HUES64 (cell line): Measurements from ENCODE around the gene RUFY3.

Source experiments
- H3K27ac ChIP-seq: 2 replicates; pipeline ENCODE4 v1.7.0; 2013; ENCODE audit warnings: low read depth, low read length, inconsistent platforms
- H3K27me3 ChIP-seq: 2 replicates; pipeline ENCODE4 v1.6.1; 2013; ENCODE audit warnings: mild to moderate bottlenecking, low read length; ENCODE audit not compliant: insufficient read depth
- H3K36me3 ChIP-seq: 2 replicates; pipeline ENCODE4 v1.6.1; 2013; ENCODE audit warnings: mild to moderate bottlenecking, low read length; ENCODE audit not compliant: insufficient read depth
- H3K4me1 ChIP-seq: 2 replicates; pipeline ENCODE4 v1.6.1; 2013; ENCODE audit warnings: mild to moderate bottlenecking, low read length, moderate library complexity; ENCODE audit not compliant: insufficient read depth
- H3K4me3 ChIP-seq: 2 replicates; pipeline ENCODE4 v1.5.1; 2013; ENCODE audit warnings: mild to moderate bottlenecking, low read length, moderate library complexity
- H3K9ac ChIP-seq: 2 replicates; pipeline ENCODE4 v1.6.1; 2013; ENCODE audit warnings: mild to moderate bottlenecking, low read depth, low read length
- H3K9me3 ChIP-seq: 2 replicates; pipeline ENCODE4 v1.6.1; 2013; ENCODE audit warnings: low read depth, low read length; ENCODE audit not compliant: insufficient read depth
- WGBS: fragments of 150-250, 120-280 bp; methylation state at CpG from one replicate; pipeline ENCODE4 v1.1.7; 2013; ENCODE audit warnings: missing lambda C conversion rate; 5-methylcytosine and 5-hydroxymethylcytosine counted together

Gene RUFY3

DNA sequence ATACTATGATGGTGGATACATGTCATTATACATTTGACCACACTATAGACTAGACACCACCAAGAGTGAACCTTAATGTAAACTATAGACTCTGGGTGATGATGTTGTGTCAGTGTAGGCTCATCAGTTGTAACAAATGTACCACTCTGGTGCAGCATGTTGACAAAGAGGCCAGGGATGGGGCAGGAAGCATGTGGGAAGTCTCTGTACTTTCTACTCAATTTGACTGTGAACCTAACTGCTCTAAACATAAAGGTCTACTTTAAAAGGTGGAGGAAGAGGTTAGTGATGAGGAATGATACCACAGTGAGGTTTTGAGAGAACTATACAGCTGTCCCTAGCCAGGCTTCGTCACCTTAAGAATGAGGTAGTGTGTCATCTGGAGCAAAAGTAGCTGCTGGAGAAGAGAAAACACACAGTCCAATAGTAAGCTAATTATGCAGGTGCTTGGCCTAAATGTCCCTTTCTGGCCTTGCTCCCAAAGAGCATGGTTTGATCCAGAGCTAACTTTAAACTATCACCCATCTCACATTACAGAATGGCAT lies 79.6 kb downstream of the RUFY3 start:
- Histone ChIP-seq H3K27ac (no peak overlapping the region), H3K36me3 (peaks cover 7% of the 10 kb centered on the region; the same call in 1 of the 2 replicates), H3K4me1 (no peaks in the 10 kb centered on the region), H3K9ac (no peak overlapping the region), H3K27me3 (no peaks in the 10 kb centered on the region), H3K4me3 (no peak overlapping the region), H3K9me3 (no peaks in the 10 kb centered on the region)
- 90% methylated on average over 1 of the region's 1 CpG for WGBS

DNA sequence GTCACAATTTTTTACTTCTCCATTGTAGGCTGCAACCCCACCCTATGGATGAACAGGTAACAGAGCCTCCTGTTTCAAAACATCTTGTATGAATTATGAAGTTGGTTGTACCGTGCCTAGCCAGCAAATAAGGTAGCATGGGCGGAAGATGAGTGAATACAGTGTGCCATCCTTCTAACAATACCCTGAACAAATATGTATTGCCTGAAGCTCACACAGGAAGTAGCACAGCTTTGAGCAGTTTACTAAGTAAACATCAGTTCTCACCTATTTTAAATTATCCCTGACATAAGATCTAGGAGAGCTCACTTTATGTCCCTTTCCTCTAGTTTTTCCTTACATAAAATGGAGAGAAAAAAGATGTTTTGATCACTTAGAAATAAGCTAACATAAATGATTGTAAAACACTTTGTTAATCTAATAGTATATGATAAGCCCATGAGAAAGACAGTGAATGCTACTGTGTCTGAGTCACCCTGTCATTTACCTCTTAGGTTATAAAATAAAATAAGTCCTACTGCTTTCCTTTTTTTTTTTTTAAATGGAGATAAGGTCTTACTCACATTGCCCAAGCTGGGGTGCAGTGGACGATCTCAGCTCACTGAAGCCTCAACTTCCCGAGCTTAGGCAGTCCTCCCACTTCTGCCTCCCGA lies 81.3 kb downstream of the RUFY3 start:
- no peak overlapping the region for H3K9ac ChIP-seq
- no peaks in the 10 kb centered on the region for H3K27me3 ChIP-seq
- H3K9me3 ChIP-seq: no peaks in the 10 kb centered on the region
- H3K36me3 ChIP-seq: peaks cover 5% of the 10 kb centered on the region; the same call in 1 of the 2 replicates
- no peak overlapping the region for H3K4me3 ChIP-seq
- WGBS: 93% methylated on average over 5 of the region's 5 CpGs
- H3K27ac ChIP-seq: no peak overlapping the region
- no peaks in the 10 kb centered on the region for H3K4me1 ChIP-seq

DNA sequence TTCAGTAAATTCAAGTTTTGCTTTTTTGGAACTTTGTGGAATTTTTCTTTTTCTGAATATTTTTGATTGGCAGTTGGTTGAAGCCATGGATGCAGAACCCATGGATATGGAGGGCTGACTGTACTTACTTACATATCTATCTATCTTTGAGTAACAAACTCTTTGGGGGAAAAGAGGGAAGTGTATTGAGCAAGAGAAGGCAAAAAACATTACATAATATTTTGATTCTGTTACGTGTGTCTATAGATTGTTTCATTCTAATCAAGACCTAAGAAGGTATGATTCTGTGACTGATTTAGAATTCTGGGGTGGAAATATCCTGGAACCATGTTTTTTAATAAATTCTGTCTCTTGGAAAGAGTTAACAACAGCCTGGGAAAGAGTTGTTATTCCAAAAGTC lies 86.4 kb downstream of the RUFY3 start:
- Histone ChIP-seq H3K27ac (no peak overlapping the region), H3K27me3 (no peaks in the 10 kb centered on the region), H3K9me3 (no peaks in the 10 kb centered on the region), H3K9ac (no peak overlapping the region), H3K4me1 (no peaks in the 10 kb centered on the region), H3K36me3 (0 out of 2 replicates have a peak, but pooled peaks cover 2% of the 10 kb centered on the region), H3K4me3 (no peak overlapping the region)
- WGBS: 100% methylated on average over 1 of the region's 1 CpG

DNA sequence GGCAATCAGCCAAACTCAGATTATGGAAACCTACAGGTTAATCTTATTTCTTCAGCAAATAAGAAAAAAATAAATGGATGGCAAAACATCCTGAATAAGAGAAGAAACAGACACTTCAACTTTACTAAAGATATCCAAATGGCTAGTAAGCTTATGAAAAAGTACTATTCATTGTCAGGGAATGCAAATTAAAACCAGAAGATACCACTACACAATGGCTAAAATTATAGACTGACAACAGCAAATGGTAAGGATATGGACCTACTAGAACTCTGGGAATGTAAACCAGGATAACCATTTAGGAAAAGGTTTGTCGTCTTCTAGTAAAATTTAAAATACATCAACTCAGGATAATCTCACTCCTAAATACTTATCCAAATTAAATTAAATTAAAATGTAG lies 93.6 kb downstream of the RUFY3 start:
- no peaks in the 10 kb centered on the region for H3K4me1 ChIP-seq
- no peak overlapping the region for H3K4me3 ChIP-seq
- no peak overlapping the region for H3K27ac ChIP-seq
- peaks cover 22% of the 10 kb centered on the region for H3K36me3 ChIP-seq
- H3K9ac ChIP-seq: no peak overlapping the region
- H3K27me3 ChIP-seq: no peaks in the 10 kb centered on the region
- WGBS: no CpG with 5 or more reads among the region's 1 CpG
- no peaks in the 10 kb centered on the region for H3K9me3 ChIP-seq

DNA sequence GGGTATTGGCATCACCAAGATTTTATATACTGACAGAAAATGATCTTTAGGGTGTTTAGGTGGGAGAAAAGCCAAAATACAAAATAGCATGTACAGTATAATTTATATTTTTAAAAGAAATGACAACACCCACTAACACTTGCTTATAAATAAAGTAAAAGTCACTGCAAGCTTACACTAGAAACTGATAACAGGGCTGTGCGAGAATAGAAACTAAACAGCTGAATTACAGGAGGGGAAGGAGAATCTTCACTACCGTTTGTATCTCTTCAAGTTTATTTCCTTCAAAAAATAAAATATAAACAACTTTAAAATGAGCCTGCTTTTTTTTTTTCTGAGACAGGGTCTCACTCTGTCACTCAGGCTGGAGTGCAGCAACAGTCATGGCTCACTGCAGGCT lies 95.1 kb downstream of the RUFY3 start:
- no peaks in the 10 kb centered on the region for H3K4me1 ChIP-seq
- H3K27me3 ChIP-seq: no peaks in the 10 kb centered on the region
- no peak overlapping the region for H3K9ac ChIP-seq
- H3K9me3 ChIP-seq: no peaks in the 10 kb centered on the region
- 100% methylated on average over 1 of the region's 2 CpGs for WGBS
- peaks cover 37% of the 10 kb centered on the region for H3K36me3 ChIP-seq
- H3K27ac ChIP-seq: no peak overlapping the region
- no peak overlapping the region for H3K4me3 ChIP-seq

DNA sequence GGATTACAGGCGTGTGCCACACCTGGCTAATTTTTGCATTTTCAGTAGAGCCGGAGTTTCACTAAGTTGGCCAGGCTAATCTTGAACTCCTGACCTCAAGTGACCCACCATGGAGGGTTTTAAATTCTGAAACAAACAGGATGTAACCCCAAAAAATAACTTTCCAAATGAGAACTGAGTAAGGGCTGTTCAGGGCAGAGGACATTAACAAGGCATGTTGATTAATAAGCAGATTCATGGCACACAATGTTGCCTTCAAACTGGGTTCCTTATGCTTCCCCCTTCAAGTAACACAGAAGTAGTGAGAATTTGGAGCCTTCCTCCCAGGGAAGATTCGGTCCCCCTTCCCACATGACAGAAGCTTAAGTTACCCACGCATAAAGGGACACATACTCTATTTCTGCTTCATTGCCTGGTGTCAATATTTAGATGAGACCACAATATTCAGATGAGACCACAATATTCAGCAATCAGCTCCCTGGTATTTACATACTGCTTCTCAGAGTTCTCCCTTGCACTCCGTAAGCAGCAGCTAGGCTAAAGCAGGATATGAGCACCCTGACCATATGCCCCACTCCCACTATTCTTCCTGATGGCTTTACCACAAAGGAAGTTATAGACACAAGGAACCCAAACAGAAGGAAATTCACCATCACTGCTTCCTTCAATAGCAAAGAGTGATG lies 96.5 kb downstream of the RUFY3 start:
- no peaks in the 10 kb centered on the region for H3K27me3 ChIP-seq
- WGBS: 93% methylated on average over 5 of the region's 5 CpGs
- H3K9me3 ChIP-seq: no peaks in the 10 kb centered on the region
- H3K9ac ChIP-seq: no peak overlapping the region
- no peak overlapping the region for H3K27ac ChIP-seq
- H3K4me3 ChIP-seq: no peak overlapping the region
- peaks cover 49% of the 10 kb centered on the region for H3K36me3 ChIP-seq
- H3K4me1 ChIP-seq: no peaks in the 10 kb centered on the region

DNA sequence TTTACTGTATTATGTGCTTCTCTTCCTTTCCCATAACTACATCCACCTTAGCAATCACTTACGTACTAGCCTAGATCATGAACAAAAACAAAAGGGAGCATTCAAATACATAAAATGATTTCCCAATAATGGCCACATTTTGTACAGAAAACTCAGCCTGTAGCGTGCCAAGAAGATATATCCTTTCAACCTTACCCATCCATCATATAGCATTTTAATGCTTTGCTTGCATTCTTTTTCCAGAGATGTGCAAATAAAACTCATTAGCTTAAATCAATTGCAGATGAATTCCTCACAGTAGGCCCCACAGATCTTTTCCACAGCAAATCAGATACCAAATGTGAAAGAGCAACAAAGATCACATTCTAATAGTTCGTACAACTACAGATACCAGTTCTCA lies 97.2 kb downstream of the RUFY3 start:
- H3K27ac ChIP-seq: no peak overlapping the region
- H3K36me3 ChIP-seq: peaks cover 55% of the 10 kb centered on the region
- 98% methylated on average over 3 of the region's 3 CpGs for WGBS
- no peak overlapping the region for H3K4me3 ChIP-seq
- no peaks in the 10 kb centered on the region for H3K27me3 ChIP-seq
- no peaks in the 10 kb centered on the region for H3K9me3 ChIP-seq
- H3K4me1 ChIP-seq: no peaks in the 10 kb centered on the region
- H3K9ac ChIP-seq: no peak overlapping the region

DNA sequence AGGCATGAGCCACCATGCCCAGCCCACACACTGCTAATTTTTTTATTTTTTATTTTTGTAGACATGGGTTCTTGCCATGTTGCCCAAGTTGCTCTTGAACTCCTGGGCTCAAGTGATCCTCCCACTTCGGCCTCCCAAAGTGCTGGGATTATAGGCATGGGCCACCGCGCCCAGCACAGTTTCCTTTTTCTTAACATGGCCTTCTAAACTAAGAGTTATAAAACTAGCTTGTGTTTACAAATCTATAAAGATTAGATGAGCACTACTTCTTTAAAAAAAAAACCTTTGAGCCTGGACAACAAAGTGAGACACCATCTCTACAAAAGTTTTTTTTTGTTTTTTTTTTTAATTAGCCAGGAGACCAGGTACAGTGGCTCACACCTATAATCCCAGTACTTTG lies 107.3 kb downstream of the RUFY3 start:
- H3K36me3 ChIP-seq: peaks cover 95% of the 10 kb centered on the region
- no peak overlapping the region for H3K27ac ChIP-seq
- no peaks in the 10 kb centered on the region for H3K27me3 ChIP-seq
- H3K9ac ChIP-seq: no peak overlapping the region
- no peaks in the 10 kb centered on the region for H3K9me3 ChIP-seq
- no peak overlapping the region for H3K4me3 ChIP-seq
- H3K4me1 ChIP-seq: no peaks in the 10 kb centered on the region
- 99% methylated on average over 3 of the region's 3 CpGs for WGBS

DNA sequence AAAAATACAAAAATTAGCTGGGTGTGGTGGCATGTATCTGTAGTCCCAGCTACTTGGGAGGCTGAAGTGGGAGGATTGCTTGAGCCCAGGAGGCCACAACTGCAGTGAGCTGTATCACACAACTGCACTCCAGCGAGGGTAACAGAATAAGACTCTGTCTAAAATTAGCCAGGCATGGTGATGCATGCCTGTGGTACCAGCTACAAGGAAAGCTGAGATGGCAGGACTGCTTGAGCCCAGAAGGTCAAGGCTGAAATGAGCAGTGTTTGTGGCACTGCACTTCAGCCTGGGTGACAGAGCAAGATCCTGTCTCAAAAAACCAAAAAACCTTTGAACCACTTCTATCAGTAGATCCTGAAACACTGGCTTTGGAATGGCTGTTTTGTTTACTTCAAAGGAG lies 107.7 kb downstream of the RUFY3 start:
- Histone ChIP-seq H3K4me3 (no peak overlapping the region), H3K27ac (no peak overlapping the region), H3K27me3 (no peaks in the 10 kb centered on the region), H3K9me3 (no peaks in the 10 kb centered on the region), H3K4me1 (no peaks in the 10 kb centered on the region), H3K36me3 (peaks cover 95% of the 10 kb centered on the region), H3K9ac (no peak overlapping the region)
- 92% methylated on average over 1 of the region's 1 CpG for WGBS

DNA sequence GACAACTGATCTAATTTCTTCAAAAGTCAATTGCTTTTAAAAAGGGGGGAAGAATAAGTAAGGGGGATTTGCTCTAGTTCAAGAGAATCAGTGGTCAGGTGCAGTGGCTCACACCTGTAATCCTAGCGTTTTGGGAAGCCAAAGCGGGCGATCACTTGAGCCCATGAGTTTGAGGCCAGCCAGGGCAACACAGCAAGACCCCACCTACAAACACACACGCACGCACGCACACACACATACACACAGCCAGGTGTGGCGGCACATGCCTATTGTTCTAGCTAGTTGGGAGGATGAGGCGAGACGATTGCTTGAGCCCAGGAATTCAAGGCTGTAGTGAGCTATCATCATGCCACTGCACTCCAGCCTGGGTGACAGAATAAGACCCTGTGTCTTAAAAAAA lies 108.3 kb downstream of the RUFY3 start:
- no peak overlapping the region for H3K9ac ChIP-seq
- H3K27ac ChIP-seq: no peak overlapping the region
- peaks cover 95% of the 10 kb centered on the region for H3K36me3 ChIP-seq
- H3K9me3 ChIP-seq: no peaks in the 10 kb centered on the region
- no peaks in the 10 kb centered on the region for H3K27me3 ChIP-seq
- no peak overlapping the region for H3K4me3 ChIP-seq
- 94% methylated on average over 9 of the region's 9 CpGs for WGBS
- H3K4me1 ChIP-seq: no peaks in the 10 kb centered on the region

DNA sequence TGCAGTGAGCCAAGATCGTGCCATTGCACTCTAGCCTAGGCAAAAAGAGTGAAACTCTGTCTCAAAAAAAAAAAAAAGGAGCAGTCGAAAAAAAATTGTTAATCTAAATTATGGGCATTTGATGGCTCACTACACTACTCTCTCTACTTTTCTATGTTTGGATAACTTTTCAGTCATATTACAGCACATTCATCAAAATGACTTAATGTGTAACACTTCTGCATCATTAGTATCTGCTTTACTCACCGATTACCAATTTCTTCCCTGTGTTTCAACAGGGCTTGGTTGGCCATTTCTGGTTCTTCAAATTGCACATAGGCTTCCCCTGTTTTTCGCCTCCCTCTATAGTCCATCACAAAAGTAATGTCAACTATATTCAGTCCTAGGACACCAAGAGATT lies 109.5 kb downstream of the RUFY3 start:
- Histone ChIP-seq H3K4me1 (0 out of 2 replicates have a peak, but pooled peaks cover under 1% of the 10 kb centered on the region), H3K27ac (no peak overlapping the region), H3K9me3 (no peaks in the 10 kb centered on the region), H3K36me3 (peaks cover 93% of the 10 kb centered on the region), H3K9ac (no peak overlapping the region), H3K4me3 (no peak overlapping the region), H3K27me3 (no peaks in the 10 kb centered on the region)
- WGBS: 98% methylated on average over 4 of the region's 4 CpGs
